ENCODE data around the gene C9orf50. TPM values are rescaled to one million over a fixed set of nuclear protein-coding genes. Genes with fewer than 3 reads are reported as not detected.
A peak's percentile ranks its signal among the peaks of the same experiment; 100 is the strongest.

Gene C9orf50
- total and polyA plus RNA-seq, 11 donors = not detected

DNA sequence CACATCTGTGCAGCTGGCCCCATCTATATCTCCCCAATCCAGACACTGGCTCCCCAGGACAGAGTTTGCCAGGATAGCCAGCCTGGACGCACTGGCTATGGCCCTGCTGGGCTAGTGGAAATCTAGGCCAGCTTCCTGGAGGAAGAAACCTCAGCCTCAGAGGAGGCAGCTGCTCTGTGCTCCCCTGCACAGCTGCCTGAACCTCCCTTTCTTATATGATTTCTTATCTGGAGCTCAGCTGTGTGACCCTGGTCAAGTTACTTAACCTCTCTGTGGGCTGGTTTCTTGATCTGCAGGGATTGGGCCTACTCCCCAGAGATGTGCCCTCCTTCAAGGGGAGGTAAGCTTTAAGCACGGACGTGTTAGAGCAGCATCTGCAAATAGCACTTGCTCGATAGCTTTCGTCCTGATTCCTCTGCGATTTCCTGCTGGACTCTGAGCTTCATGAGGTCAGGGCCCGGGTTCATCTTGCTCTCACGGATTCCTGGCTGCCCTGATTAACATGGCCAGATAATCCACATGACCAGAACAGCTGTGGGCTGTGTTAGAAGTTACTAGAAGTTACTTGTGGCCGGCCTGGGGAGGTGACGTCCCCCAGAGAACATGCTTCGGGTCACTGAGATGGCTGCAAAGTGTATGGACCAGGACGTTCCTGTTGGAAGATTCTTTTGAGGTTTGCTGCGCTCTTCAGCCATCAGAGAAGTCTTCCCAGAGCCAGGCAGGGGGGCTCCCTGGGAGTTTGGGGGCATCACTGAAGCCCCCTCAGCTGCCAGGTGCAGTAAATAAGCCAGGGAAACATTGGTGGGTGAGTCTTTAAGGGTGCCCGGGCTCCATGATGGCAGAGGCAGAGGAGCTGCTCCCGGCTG lies 14.5 kb downstream of the C9orf50 start:
- peak in 2 of 4 donors; percentile 6 to 35 for ATAC-seq
- WGBS, 4 donors = 44 to 63% (median 55%) methylated on average over 10 to 15 of the region's 15 CpGs
- intact Hi-C loops (cut with DNase I) = loop anchor here in 9 of 10 donors (1.0 to 10.0 kb wide), 10 partner anchors 109 to 286 kb away; no protein-coding TSS in a partner anchor
- Histone ChIP-seq H3K27ac (peak overlapping the region; percentile 66 to 98 (median 78)), H3K27me3 (no peaks in the 10 kb centered on the region), H3K4me3 (no peak overlapping the region), H3K9me3 (no peaks in the 10 kb centered on the region), H3K4me1 (peaks cover 0 to 53% (median 40%) of the 10 kb centered on the region in 12 donors), H3K36me3 (no peaks in the 10 kb centered on the region)
- peak in 1 of 2 donors; percentile 11 for TF ChIP-seq POLR2A (IDR thresholded peaks at IDR 0.05)
- TF ChIP-seq, protein P1, sequence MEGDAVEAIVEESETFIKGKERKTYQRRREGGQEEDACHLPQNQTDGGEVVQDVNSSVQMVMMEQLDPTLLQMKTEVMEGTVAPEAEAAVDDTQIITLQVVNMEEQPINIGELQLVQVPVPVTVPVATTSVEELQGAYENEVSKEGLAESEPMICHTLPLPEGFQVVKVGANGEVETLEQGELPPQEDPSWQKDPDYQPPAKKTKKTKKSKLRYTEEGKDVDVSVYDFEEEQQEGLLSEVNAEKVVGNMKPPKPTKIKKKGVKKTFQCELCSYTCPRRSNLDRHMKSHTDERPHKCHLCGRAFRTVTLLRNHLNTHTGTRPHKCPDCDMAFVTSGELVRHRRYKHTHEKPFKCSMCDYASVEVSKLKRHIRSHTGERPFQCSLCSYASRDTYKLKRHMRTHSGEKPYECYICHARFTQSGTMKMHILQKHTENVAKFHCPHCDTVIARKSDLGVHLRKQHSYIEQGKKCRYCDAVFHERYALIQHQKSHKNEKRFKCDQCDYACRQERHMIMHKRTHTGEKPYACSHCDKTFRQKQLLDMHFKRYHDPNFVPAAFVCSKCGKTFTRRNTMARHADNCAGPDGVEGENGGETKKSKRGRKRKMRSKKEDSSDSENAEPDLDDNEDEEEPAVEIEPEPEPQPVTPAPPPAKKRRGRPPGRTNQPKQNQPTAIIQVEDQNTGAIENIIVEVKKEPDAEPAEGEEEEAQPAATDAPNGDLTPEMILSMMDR (IDR thresholded peaks at IDR 0.05) = no peak
- DNase-seq = peak in 4 of 5 donors; percentile 45 to 79 (median 69)

DNA sequence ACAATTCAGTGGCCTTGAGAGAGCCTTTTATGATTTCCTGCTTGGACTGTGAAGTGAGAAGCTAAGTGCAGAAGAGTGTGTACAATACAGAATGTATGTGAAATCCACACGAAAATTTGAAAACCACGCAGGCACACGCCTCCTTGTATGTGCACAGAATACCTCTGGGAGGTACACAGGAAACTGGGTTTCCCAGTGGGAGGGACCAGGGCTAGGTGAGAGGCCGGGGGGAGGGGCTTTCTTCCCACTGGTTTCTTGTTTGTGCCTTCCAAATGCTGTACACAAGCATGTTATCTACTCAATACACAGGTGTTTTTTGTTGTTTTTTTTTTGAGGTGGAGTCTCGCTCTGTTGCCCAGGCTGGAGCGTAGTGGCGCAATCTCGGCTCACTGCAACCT lies 16.1 kb downstream of the C9orf50 start:
- TF ChIP-seq, protein P1 (IDR thresholded peaks at IDR 0.05) = no peak
- TF ChIP-seq POLR2A (IDR thresholded peaks at IDR 0.05) = no peak
- no peak overlapping the region for H3K4me3 ChIP-seq
- intact Hi-C loops (cut with DNase I) = loop anchor here in 8 of 10 donors (5.0 to 10.0 kb wide), 9 partner anchors 107 to 277 kb away; no protein-coding TSS in a partner anchor
- no peaks in the 10 kb centered on the region for H3K27me3 ChIP-seq
- H3K4me1 ChIP-seq = peaks cover 0 to 42% (median 29%) of the 10 kb centered on the region in 12 donors
- no peak for DNase-seq
- WGBS, 4 donors = 71 to 81% (median 74%) methylated on average over 8 of the region's 8 CpGs
- H3K27ac ChIP-seq = no peak overlapping the region
- no peaks in the 10 kb centered on the region for H3K36me3 ChIP-seq
- no peaks in the 10 kb centered on the region for H3K9me3 ChIP-seq
- ATAC-seq = no peak

DNA sequence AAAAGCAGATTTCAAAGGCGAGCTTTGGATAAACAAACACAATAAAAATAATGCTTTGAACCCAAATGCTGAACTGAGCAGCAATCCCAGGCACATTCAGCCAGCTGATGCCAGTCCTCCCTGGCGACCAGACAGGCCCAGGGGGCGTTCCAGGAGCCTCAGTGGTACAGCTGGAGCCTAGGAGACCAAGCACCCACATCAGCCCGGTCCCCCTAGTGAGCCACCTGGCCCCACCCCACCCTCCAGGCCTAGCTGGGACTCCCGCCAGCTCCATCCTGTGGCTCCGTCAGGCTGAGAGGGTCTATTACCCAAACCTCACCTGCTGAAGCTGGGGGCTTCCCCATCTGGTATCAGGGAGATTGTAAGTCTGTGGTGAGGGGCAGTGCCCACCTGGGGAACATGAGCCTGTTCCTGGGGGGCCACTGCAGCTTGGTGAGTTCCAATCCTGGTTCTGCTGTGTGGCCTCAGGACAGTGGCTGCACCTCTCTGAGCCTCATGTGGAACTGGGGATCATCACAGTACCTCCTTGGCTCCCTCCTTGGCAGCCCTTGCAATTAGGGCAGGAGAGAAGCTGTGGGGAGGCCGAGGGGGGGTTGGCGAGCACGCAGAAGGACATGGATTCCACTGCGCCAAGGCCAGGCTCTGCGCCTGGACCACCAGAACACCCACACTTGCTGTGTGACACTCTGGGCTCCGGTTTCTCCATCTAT lies 16.7 kb downstream of the C9orf50 start:
- peaks cover 0 to 37% (median 23%) of the 10 kb centered on the region in 12 donors for H3K4me1 ChIP-seq
- H3K4me3 ChIP-seq = no peak overlapping the region
- WGBS, 4 donors = 85 to 89% (median 87%) methylated on average over 5 to 12 of the region's 12 CpGs
- H3K27me3 ChIP-seq = no peaks in the 10 kb centered on the region
- no peak for ATAC-seq
- DNase-seq = no peak
- TF ChIP-seq, protein P1 (IDR thresholded peaks at IDR 0.05) = no peak
- no peak for TF ChIP-seq POLR2A (IDR thresholded peaks at IDR 0.05)
- H3K9me3 ChIP-seq = no peaks in the 10 kb centered on the region
- no peak overlapping the region for H3K27ac ChIP-seq
- H3K36me3 ChIP-seq = no peaks in the 10 kb centered on the region
- intact Hi-C loops (cut with DNase I) = loop anchor here in 4 of 10 donors (5.0 to 10.0 kb wide), 4 partner anchors 189 to 277 kb away; no protein-coding TSS in a partner anchor

All from heart left ventricle (tissue), 16 donors.